AG10803 (cell line): ENCODE measurements around the gene LYSMD2.
A peak's percentile ranks its signal among the peaks of the same experiment; 100 is the strongest.

Source experiments
- DNase-seq: peaks from one replicate; pipeline ENCODE4 v3.0.0; 2010; ENCODE audit warnings: low read depth
- H3K4me3 ChIP-seq: 2 replicates; pipeline ENCODE4 v1.5.1; 2011; ENCODE audit warnings: mild to moderate bottlenecking, low read length, control low read depth
- CTCF ChIP-seq: conservative IDR thresholded peaks from 2 replicates; pipeline ENCODE4 v1.5.1; 2011; ENCODE audit warnings: mild to moderate bottlenecking, low read length, control low read depth, inconsistent platforms

LYSMD2 gene

DNA sequence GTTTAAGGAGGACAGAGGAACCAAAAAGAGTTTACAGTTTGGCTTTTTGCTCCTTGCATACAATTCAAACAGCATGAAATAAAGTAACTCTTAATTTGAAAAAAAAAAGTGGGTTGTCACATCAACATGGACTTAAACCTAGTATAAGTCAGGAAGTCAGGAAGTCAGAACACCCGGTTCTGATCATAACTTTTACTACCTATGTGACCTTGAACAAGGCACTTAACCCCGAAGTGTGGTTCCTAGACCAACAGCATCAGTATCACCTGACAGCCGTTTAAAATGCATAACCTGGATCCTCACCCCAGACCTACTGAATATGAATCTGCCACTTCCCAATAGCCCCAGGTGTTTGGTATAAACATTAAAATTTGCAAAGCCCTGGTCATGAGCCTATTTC lies 18.7 kb downstream of the LYSMD2 start:
- no peak for DNase-seq
- no peak overlapping the region for H3K4me3 ChIP-seq
- TF ChIP-seq CTCF, result no peak

GRCh38 chr15:51718219-51718618 lies 19.2 kb downstream of the LYSMD2 start:
- H3K4me3 ChIP-seq, result no peak overlapping the region
- peak; percentile 6 for DNase-seq
- no peak for TF ChIP-seq CTCF

- no peak overlapping the region for H3K4me3 ChIP-seq
- no peak for TF ChIP-seq CTCF
- no peak for DNase-seq
Measured at GRCh38 chr15:51714911-51715310, 22.5 kb downstream of the LYSMD2 start.

DNA sequence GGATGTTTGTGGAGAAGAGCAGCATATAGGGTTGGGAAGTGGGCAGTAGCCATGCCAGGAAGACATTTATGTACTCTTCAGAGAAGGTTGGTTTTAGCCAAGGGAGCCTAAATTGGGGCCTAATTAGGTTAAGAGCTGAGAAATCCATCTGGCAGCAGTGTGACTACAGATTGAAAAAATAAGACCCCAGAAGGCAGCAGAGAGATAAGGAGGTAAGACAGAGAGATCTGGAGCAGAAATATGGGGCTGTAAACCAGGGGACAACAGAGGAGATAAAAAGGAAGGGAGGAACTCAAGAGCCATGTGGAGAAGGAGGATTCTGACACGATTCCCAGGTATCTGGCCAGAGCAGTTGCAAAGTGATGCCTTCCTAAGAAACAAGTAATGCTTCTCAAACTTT lies 23.3 kb downstream of the LYSMD2 start:
- no peak overlapping the region for H3K4me3 ChIP-seq
- DNase-seq, result no peak
- no peak for TF ChIP-seq CTCF

- TF ChIP-seq CTCF, result no peak
- no peak overlapping the region for H3K4me3 ChIP-seq
- no peak for DNase-seq
Measured at GRCh38 chr15:51709031-51709430, 28.4 kb downstream of the LYSMD2 start.

DNA sequence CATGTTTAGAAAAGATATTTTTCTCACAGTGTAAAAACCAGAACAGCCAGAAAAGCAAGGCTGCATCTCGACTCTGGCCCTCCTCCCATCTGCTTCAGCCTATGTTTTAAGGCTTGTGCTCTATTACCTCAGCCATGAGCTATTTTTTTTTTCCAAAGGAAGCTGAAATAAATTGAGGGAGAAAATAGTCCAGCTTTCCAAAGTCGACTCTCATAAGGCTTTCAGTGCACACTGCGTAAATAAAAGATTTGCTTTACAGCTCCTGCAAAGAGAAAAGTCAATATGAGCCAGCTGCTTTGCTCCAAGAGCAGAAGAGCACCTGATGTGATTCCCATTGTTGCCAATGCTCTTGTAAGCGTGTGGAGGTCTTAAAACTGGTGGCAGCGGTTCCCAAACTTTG lies 29.4 kb downstream of the LYSMD2 start:
- TF ChIP-seq CTCF, result no peak
- no peak overlapping the region for H3K4me3 ChIP-seq
- DNase-seq, result peak; percentile 13

DNA sequence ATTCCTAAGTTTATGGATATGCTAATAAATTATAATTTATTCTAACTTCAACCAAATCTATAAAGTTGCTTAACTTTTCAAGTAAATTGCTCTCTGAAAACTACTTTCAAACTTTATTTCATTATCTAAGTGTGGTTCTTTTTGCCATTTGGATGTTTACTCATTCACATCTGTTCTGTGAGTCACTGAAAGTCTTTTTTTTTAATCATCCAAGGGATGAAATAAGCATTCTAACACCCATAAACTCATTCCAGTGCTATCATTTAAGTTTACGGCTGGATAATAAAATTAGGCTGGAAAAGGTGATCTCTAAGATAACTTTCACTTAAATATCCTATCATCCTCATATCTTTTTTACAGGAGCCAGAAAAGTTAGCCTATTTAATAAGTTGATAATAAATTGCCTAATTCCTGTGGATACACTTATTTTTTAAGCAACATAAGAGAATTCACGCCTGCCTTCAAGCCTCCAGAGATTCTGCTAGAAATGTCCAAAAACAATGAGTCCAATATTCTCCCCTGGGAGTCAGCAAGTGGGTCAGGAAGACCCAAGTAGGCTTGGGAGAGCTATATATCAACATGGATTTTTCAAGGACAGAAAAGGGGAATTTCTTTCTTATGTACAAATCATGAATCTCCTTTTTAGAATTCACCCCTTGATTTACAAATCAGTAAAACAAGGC lies 30.4 kb downstream of the LYSMD2 start:
- no peak overlapping the region for H3K4me3 ChIP-seq
- no peak for TF ChIP-seq CTCF
- peak; percentile 21 for DNase-seq
